Ovary (tissue), 9 donors: Measurements from ENCODE around the gene MAFG. TPM values are rescaled to one million over a fixed set of nuclear protein-coding genes. Genes with fewer than 3 reads are reported as not detected.

ENCODE experiments used
- DNase-seq, 5 donors: peaks; one replicate each; pipeline ENCODE4 v3.0.0-alpha.2; 2019 to 2020
- H3K27ac ChIP-seq, 2 donors: fragments of 200-600 bp; one replicate each; pipeline versions ENCODE4 v1.5.1 to v1.8.0; 2019 to 2022
- H3K27me3 ChIP-seq: fragments of 200-600 bp; one replicate; pipeline ENCODE4 v1.8.0; 2022
- H3K36me3 ChIP-seq: fragments of 200-600 bp; sonication (generic); one replicate; pipeline ENCODE4 v1.5.1; 2019
- H3K4me1 ChIP-seq: one replicate; pipeline ENCODE4 v1.8.1; 2013; ENCODE audit warnings: mild to moderate bottlenecking, moderate library complexity; ENCODE audit not compliant: insufficient read depth
- H3K4me3 ChIP-seq: fragments of 200-600 bp; sonication (generic); one replicate; pipeline ENCODE4 v1.5.1; 2017
- H3K9me3 ChIP-seq, 2 donors: fragments of 200-600 bp in 1 of 2; sonication (generic) in 1 of 2; one replicate each; pipeline versions ENCODE4 v1.5.1 to v1.8.1; 2013 to 2019; ENCODE audit warnings: mild to moderate bottlenecking in 1 of 2, moderate library complexity in 1 of 2
- CTCF ChIP-seq, 3 donors: fragments of 450-650 bp in 2 of 3; fragments of 200-600 bp in 1 of 3; IDR thresholded peaks; one replicate each; pipeline versions ENCODE4 v1.5.1 to v1.8.0; 2016 to 2022; ENCODE audit warnings: antibody characterized with exemption in 3 of 3, mild to moderate bottlenecking in 1 of 3
- EP300 ChIP-seq: sonication (generic); formaldehyde crosslinking; IDR thresholded peaks from one replicate; pipeline ENCODE4 v1.6.1; 2017; ENCODE audit warnings: antibody characterized with exemption
- POLR2A ChIP-seq: fragments of 450-650 bp; IDR thresholded peaks from one replicate; pipeline ENCODE4 v1.6.1; 2017; ENCODE audit warnings: antibody characterized with exemption, mild to moderate bottlenecking, moderate library complexity
- WGBS, 3 donors: extraction: QIAGEN DNeasy Blood & Tissue Kit in 1 of 3; methylation state at CpG; one replicate each; pipeline versions ENCODE4 v1.1.5 to v1.1.7; 2013 to 2017; 5-methylcytosine and 5-hydroxymethylcytosine counted together
- intact Hi-C, 4 donors: fragments of 100-400 bp; cut with DNase I; formaldehyde crosslinking; loops; one replicate each; pipeline versions ENCODE4 v1.11.0 to v1.15.1; 2022 to 2023
- polyA plus RNA-seq, 2 donors: library from polyadenylated mRNA; stranded (reverse); fragments of 200-250 nt in 1 of 2; fragments of 350-450 nt in 1 of 2; fragmentation: Illumina TruSeq in 1 of 2; extraction: RNeasy Lipid Tissue Mini Kit (QIAGEN cat#74804) in 1 of 2; gene quantifications; one replicate each; pipeline ENCODE4 v1.2.3, GENCODE V29; 2013 to 2014
- total RNA-seq, 7 donors: library from RNA; depleted of rRNA in 2 of 7; stranded (reverse); fragments of >200 nt in 2 of 7; fragmentation: NEBNext Ultra II Directional in 3 of 7; extraction: Animal tissue kit (Norgen Biotek cat#: 25700) in 3 of 7; gene quantifications; one replicate each; pipeline versions ENCODE4 v1.1.0 to v1.2.4, GENCODE V29; 2016 to 2023
- donor health status: DM: no; HTN: no; CAD: no; lungs with moderate emphysema.
- donor health status: DM: no; HTN: no; CAD: no.
- donor health status: Bipolar disorder and iron deficiency.
- donor health status: DM: yes; HTN: yes; CAD: no.
- donor health status: DM: no; HTN: no; CAD: no.
- donor health status: DM: yes; HTN: yes; CAD: no.

Gene MAFG
- total and polyA plus RNA-seq, 9 donors: 9.5 to 21.1 (median 13.9) TPM

GRCh38 chr17:81961521-81962498, 34.3 kb upstream of the MAFG start:
- H3K27me3 ChIP-seq: peaks cover 5% of the 10 kb centered on the region
- 10 to 37% (median 12%) methylated on average over 19 to 80 of the region's 82 CpGs for WGBS, 3 donors
- intact Hi-C loops: loop anchor here in 3 of 4 donors (5.0 kb wide), 3 partner anchors 40 to 190 kb away; no protein-coding TSS in a partner anchor
- no peak for DNase-seq
- H3K36me3 ChIP-seq: no peaks in the 10 kb centered on the region
- no peaks in the 10 kb centered on the region for H3K9me3 ChIP-seq
- no peak for TF ChIP-seq POLR2A
- TF ChIP-seq EP300: no peak
- TF ChIP-seq CTCF (IDR thresholded peaks at IDR 0.05): no peak
- H3K4me1 ChIP-seq: peaks cover under 1% of the 10 kb centered on the region
- H3K4me3 ChIP-seq: no peak overlapping the region
- H3K27ac ChIP-seq: no peak overlapping the region

- no peaks in the 10 kb centered on the region for H3K36me3 ChIP-seq
- no peak within 1 kb of the TSS for H3K27ac ChIP-seq
- peaks cover 5% of the 10 kb centered on the region for H3K27me3 ChIP-seq
- no peak within 1 kb of the TSS for H3K4me3 ChIP-seq
- DNase-seq: peak in 2 of 5 donors; percentile 27 to 56
- intact Hi-C loops: loop anchor here in 3 of 4 donors (5.0 kb wide), 3 partner anchors 41 to 191 kb away; no protein-coding TSS in a partner anchor
- 1 to 2% (median 2%) methylated on average over 21 to 63 of the region's 65 CpGs for WGBS, 3 donors
- H3K4me1 ChIP-seq: no peaks in the 10 kb centered on the region
- no peaks in the 10 kb centered on the region for H3K9me3 ChIP-seq
- TF ChIP-seq POLR2A (no peak), EP300 (no peak), CTCF (IDR thresholded peaks at IDR 0.05) (no peak)
These were observed 33.6 kb upstream of the MAFG start, which contains the start of gene NOTUM for GRCh38 chr17:81961087-81961511. Gene NOTUM, minus strand, starts transcription at chr17:81961187. Its CDS starts 278 bp downstream, at chr17:81960909.

GRCh38 chr17:81960130-81960958, 32.8 kb upstream of the MAFG start:
- no peaks in the 10 kb centered on the region for H3K9me3 ChIP-seq
- H3K4me3 ChIP-seq: no peak overlapping the region
- no peak for TF ChIP-seq POLR2A
- TF ChIP-seq CTCF (IDR thresholded peaks at IDR 0.05): no peak
- no peak for TF ChIP-seq EP300
- WGBS, 3 donors: 1% methylated on average over 63 to 98 of the region's 98 CpGs
- DNase-seq: peak in 2 of 5 donors; percentile 25 to 42
- no peaks in the 10 kb centered on the region for H3K4me1 ChIP-seq
- peaks cover 5% of the 10 kb centered on the region for H3K27me3 ChIP-seq
- intact Hi-C loops: loop anchor here in 3 of 4 donors (5.0 kb wide), 3 partner anchors 42 to 192 kb away; no protein-coding TSS in a partner anchor
- no peaks in the 10 kb centered on the region for H3K36me3 ChIP-seq
- no peak overlapping the region for H3K27ac ChIP-seq
